ENCODE results near the gene C21orf58. TPM values are rescaled to one million over a fixed set of nuclear protein-coding genes. Genes with fewer than 3 reads are reported as not detected.
"Not testable (repeated sequence)": the region's sequence is repeated elsewhere in the genome, so short reads cannot be mapped to it uniquely, and the experiment has no call there.

Gene C21orf58
- 0.64 TPM for total RNA-seq (2013)
- under 1 TPM; 0.15 to 0.73 (median 0.21) TPM for polyA plus RNA-seq
- 0.42 and 1.3 TPM in 2 replicates for polyA minus RNA-seq
- 0.21 to 7.0 (median 0.59) reads per million in 11 experiments for total RNA-seq

DNA sequence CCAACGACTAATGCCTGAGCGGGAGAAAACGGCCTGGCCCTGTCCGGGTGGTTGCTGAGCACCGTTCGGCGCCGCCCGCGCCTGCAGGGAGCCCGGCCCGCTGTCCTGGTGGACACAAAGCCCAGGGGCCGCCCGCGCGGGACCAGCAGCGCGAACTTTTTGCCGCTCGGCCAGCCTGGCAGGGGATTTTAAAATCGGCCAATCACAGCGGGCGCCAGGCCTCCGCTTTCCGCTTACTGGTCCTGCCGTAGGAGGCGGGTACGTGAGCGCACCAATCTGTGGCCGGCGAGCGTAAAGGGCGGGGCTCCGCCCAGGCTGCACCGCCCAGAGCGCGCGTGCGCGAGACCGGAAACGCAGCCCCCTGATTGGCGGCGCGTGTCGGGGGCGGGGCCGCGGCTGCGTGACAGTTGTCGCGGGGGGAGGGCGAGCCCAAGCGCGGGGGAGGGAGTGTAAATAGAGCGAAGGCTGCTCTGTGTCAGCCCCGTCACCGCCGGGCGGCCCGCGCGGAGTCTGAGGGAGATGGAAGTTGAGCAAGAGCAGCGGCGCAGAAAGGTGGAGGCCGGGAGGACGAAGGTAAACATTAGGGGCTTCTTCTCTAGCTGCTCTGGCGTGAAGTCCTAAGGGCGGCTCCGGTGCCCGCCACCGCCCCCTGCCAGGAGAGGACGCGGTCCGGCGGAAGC lies at the start of gene C21orf58, which contains the start of gene PCNT:
TSS of gene C21orf58 (minus strand) at position 161 of the 680 bp plus-strand sequence. CDS start 1,132 bp downstream, outside the sequence.
TSS of gene PCNT (plus strand) at position 447 of the 680 bp plus-strand sequence. CDS start at position 520, 73 bp downstream.
- H3K4me1 Mint-ChIP-seq: peaks cover 45% of the 10 kb centered on the region
- no peaks in the 10 kb centered on the region for H3K27me3 ChIP-seq (ENCODE audit: control insufficient read depth in 2 of 2, insufficient read depth in 2 of 2, low read length in 2 of 2)
- H3K36me3 ChIP-seq (replicated peaks in 1 of 2; ENCODE audit: control insufficient read depth in 1 of 2, insufficient read depth in 2 of 2, low read length in 2 of 2): peaks cover 4 to 17% of the 10 kb centered on the region in 2 donors
- no peaks in the 10 kb centered on the region for H3K9me3 ChIP-seq (replicated peaks in 1 of 2; ENCODE audit: control insufficient read depth in 1 of 2, insufficient read depth in 1 of 2, low read length in 2 of 2)
- peaks cover 0 to 4% (median 0%) of the 10 kb centered on the region in 7 donors for H3K9me3 Mint-ChIP-seq
- WGBS (ENCODE audit: insufficient coverage): under 1% methylated on average over 73 of the region's 76 CpGs
- peak; percentile 97 to 98 (median 98) for DNase-seq
- H3K4me1 ChIP-seq (ENCODE audit: control insufficient read depth in 1 of 2, insufficient read depth in 2 of 2, low read length in 2 of 2): peaks cover 43 to 47% of the 10 kb centered on the region in 2 donors
- peak within 1 kb of the TSS; percentile 90 for H3K4me2 ChIP-seq (replicated peaks; ENCODE audit: extremely low read depth, low read length, poor library complexity, severe bottlenecking)
- H3K27ac Mint-ChIP-seq: peak within 1 kb of the TSS; percentile 93 to 99 (median 99)
- peak within 1 kb of the TSS; percentile 97 for H2AFZ ChIP-seq (ENCODE audit: insufficient read depth, low read depth, low read length, poor library complexity, severe bottlenecking)
- H3K4me3 ChIP-seq (replicated peaks in 1 of 3; ENCODE audit: low read depth in 2 of 3, low read length in 3 of 3): peak within 1 kb of the TSS; percentile 83 to 100 (median 96)
- H3K79me2 ChIP-seq (ENCODE audit: insufficient read depth, low read length): peaks cover 80% of the 10 kb centered on the region
- peaks cover 0 to 3% (median 0%) of the 10 kb centered on the region in 3 donors for H3K27me3 Mint-ChIP-seq (ENCODE audit: low read depth in 3 of 3)
- intact Hi-C loops (cut with micrococcal nuclease): loop anchor here (1.0 to 10.0 kb wide), 7 partner anchors 37 to 139 kb away; partner anchors contain the start of genes YBEY (in 2 of the 2), DIP2A (in 1 of the 2), LSS (in 1 of the 2) and MCM3AP (in 1 of the 2)
- peak within 1 kb of the TSS; percentile 95 to 96 for H3K4me3 Mint-ChIP-seq
- TF ChIP-seq, protein P1, sequence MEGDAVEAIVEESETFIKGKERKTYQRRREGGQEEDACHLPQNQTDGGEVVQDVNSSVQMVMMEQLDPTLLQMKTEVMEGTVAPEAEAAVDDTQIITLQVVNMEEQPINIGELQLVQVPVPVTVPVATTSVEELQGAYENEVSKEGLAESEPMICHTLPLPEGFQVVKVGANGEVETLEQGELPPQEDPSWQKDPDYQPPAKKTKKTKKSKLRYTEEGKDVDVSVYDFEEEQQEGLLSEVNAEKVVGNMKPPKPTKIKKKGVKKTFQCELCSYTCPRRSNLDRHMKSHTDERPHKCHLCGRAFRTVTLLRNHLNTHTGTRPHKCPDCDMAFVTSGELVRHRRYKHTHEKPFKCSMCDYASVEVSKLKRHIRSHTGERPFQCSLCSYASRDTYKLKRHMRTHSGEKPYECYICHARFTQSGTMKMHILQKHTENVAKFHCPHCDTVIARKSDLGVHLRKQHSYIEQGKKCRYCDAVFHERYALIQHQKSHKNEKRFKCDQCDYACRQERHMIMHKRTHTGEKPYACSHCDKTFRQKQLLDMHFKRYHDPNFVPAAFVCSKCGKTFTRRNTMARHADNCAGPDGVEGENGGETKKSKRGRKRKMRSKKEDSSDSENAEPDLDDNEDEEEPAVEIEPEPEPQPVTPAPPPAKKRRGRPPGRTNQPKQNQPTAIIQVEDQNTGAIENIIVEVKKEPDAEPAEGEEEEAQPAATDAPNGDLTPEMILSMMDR (IDR thresholded peaks at IDR 0.05): no peak
- peaks cover 3% of the 10 kb centered on the region for H4K20me1 ChIP-seq (ENCODE audit: insufficient read depth, low read length)
- peak within 1 kb of the TSS; percentile 97 for H3K9ac ChIP-seq (ENCODE audit: insufficient read depth, low read length, poor library complexity, severe bottlenecking)
- H3K36me3 Mint-ChIP-seq: peaks cover 11 to 24% of the 10 kb centered on the region in 2 donors
- peak within 1 kb of the TSS; percentile 94 for H3K27ac ChIP-seq (ENCODE audit: low read depth in 1 of 2, low read length in 2 of 2)

DNA sequence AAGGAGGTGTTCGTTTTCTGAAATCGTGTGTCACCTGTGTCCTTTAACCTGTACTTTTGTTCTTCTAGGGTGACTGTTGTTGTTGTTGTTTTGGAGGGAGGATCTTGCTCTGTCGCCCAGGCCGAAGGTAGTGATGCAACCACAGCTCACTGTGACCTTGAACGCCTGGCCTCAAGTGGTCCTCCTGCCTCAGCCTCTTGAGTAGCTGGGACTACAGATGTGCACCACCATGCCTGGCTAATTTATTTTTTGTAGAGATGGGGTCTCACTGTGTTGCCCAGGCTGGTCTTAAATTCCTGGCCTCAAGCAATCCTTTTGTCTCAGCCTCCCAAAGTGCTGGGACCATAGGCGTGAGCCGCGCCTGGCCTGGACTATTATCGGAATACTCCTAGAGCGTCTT lies 49.3 kb upstream of the C21orf58 start:
- intact Hi-C loops (cut with micrococcal nuclease); H3K27ac Mint-ChIP-seq: not testable (repeated sequence)
- peaks cover 59% of the 10 kb centered on the region for H3K79me2 ChIP-seq (ENCODE audit: insufficient read depth, low read length)

More for the DNA sequence above, 49.3 kb upstream of the C21orf58 start:
- Mint-ChIP-seq H3K36me3 (peaks cover 39 to 78% of the 10 kb centered on the region in 2 donors), H3K4me1 (peaks cover 14% of the 10 kb centered on the region)
- H3K4me3 ChIP-seq (replicated peaks in 1 of 3; ENCODE audit: low read depth in 2 of 3, low read length in 3 of 3); H3K4me3 Mint-ChIP-seq; H4K20me1 ChIP-seq (ENCODE audit: insufficient read depth, low read length); H3K27me3 Mint-ChIP-seq (ENCODE audit: low read depth in 3 of 3); H3K9me3 ChIP-seq (replicated peaks in 1 of 2; ENCODE audit: control insufficient read depth in 1 of 2, insufficient read depth in 1 of 2, low read length in 2 of 2); H3K9ac ChIP-seq (ENCODE audit: insufficient read depth, low read length, poor library complexity, severe bottlenecking); DNase-seq; H2AFZ ChIP-seq (ENCODE audit: insufficient read depth, low read depth, low read length, poor library complexity, severe bottlenecking); H3K27ac ChIP-seq (ENCODE audit: low read depth in 1 of 2, low read length in 2 of 2); H3K27me3 ChIP-seq (ENCODE audit: control insufficient read depth in 2 of 2, insufficient read depth in 2 of 2, low read length in 2 of 2); H3K9me3 Mint-ChIP-seq; H3K4me2 ChIP-seq (replicated peaks; ENCODE audit: extremely low read depth, low read length, poor library complexity, severe bottlenecking): not testable (repeated sequence)
- 88% methylated on average over 10 of the region's 10 CpGs for WGBS (ENCODE audit: insufficient coverage)
- Histone ChIP-seq H3K4me1 (ENCODE audit: control insufficient read depth in 1 of 2, insufficient read depth in 2 of 2, low read length in 2 of 2) (peaks cover 8 to 14% of the 10 kb centered on the region in 2 donors), H3K36me3 (replicated peaks in 1 of 2; ENCODE audit: control insufficient read depth in 1 of 2, insufficient read depth in 2 of 2, low read length in 2 of 2) (peaks cover 30 to 59% of the 10 kb centered on the region in 2 donors)
